ENCODE data around the gene FBXO47. TPM values are rescaled to one million over a fixed set of nuclear protein-coding genes. Genes with fewer than 3 reads are reported as not detected.

FBXO47 gene
- total and polyA plus RNA-seq, 9 of the 15 experiments (the other 6 are each of a cell fraction or from before 2014, with no cell fraction given) = not detected

- in situ Hi-C loops (cut with MboI) = no loop called here
- H4K20me1 ChIP-seq (replicated peaks; ENCODE audit: control insufficient read depth, insufficient read depth, low read length) = no peaks in the 10 kb centered on the region
- H3K9me3 ChIP-seq (replicated peaks; ENCODE audit: control insufficient read depth, insufficient read depth, low read depth, low read length) = no peaks in the 10 kb centered on the region
- H3K27me3 ChIP-seq (ENCODE audit: control insufficient read depth in 2 of 2, insufficient read depth in 2 of 2, low read length in 2 of 2) = no peaks in the 10 kb centered on the region
- H3K79me2 ChIP-seq (ENCODE audit: control insufficient read depth, insufficient read depth, low read length) = no peaks in the 10 kb centered on the region
- H3K4me1 ChIP-seq (replicated peaks in 1 of 2; ENCODE audit: control insufficient read depth in 2 of 2, insufficient read depth in 2 of 2, low read length in 2 of 2) = no peaks in the 10 kb centered on the region; a peak in 1 of 5 replicates
- ChIA-PET POLR2A (interaction anchor here (0.6 to 1.0 kb wide), 3 partner anchors 62 to 144 kb away, joined by 3 to 4 read pairs (median 3); no protein-coding TSS in a partner anchor), CTCF (ENCODE audit: low intra/inter-chr PET ratio) (no interaction called here)
- DNase-seq (ENCODE audit: extremely low read depth in 1 of 4, low spot score in 3 of 4) (no peak), FAIRE-seq (no peak), ATAC-seq (no peak)
- H3K27ac ChIP-seq (ENCODE audit: extremely low read depth, low read depth, low read length) = no peak overlapping the region
- intact Hi-C loops (cut with micrococcal nuclease) = no loop called here
- H2AFZ ChIP-seq (ENCODE audit: low read depth, low read length) = 0 out of 2 replicates have a peak overlapping the region, but pooled peaks have one; percentile 20
- H3K36me3 ChIP-seq (ENCODE audit: control insufficient read depth, insufficient read depth, low read length) = no peaks in the 10 kb centered on the region
- no peak for TF ChIP-seq PHF20 (IDR thresholded peaks at IDR 0.05; ENCODE audit: partially characterized antibody)
- TF ChIP-seq ZNF592 (IDR thresholded peaks at IDR 0.05) = no peak
- no peak for TF ChIP-seq PYGO2 (tag; IDR thresholded peaks at IDR 0.05)
- no peak for TF ChIP-seq RBM34 (IDR thresholded peaks at IDR 0.05; ENCODE audit: borderline replicate concordance, insufficient read depth, low read length)
- no peak for TF ChIP-seq KDM5B (IDR thresholded peaks at IDR 0.05; ENCODE audit: insufficient replicate concordance, low read depth, low read length)
- no peak for TF ChIP-seq PURB (CRISPR knock-in tag; IDR thresholded peaks at IDR 0.05; ENCODE audit: low read depth)
- no peak for TF ChIP-seq CBX5 (IDR thresholded peaks at IDR 0.05; ENCODE audit: borderline replicate concordance, low read depth)
- TF ChIP-seq RBM22 (IDR thresholded peaks at IDR 0.05; ENCODE audit: low read depth, low read length, poor library complexity, severe bottlenecking) = no peak
- no peak for TF ChIP-seq CHAMP1 (IDR thresholded peaks at IDR 0.05)
- no peak for TF ChIP-seq RBBP5 (IDR thresholded peaks at IDR 0.05; ENCODE audit: borderline replicate concordance, insufficient read depth, low read length, poor library complexity, severe bottlenecking)
- no peak overlapping the region for H3K9ac ChIP-seq (ENCODE audit: insufficient read depth in 1 of 2, low read depth in 2 of 2, low read length in 2 of 2)
- no TSS peak for BruUV-seq (replicated peaks)
- H3K4me3 ChIP-seq = no peak overlapping the region
- H3K4me2 ChIP-seq (ENCODE audit: insufficient read depth, low read length) = no peak overlapping the region
- no peaks in the 10 kb centered on the region for H3K9me1 ChIP-seq (ENCODE audit: control insufficient read depth, insufficient read depth, low read length)
These were observed 8.4 kb downstream of the FBXO47 start for GRCh38 chr17:38958756-38959155.

All from K562 (cell line).